Naive thymus-derived CD4-positive, alpha-beta T cell (primary cell): ENCODE results near the gene CDH12. TPM values are rescaled to one million over a fixed set of nuclear protein-coding genes. Genes with fewer than 3 reads are reported as not detected.
"Not testable (repeated sequence)": the region's sequence is repeated elsewhere in the genome, so short reads cannot be mapped to it uniquely, and the experiment has no call there.

ENCODE experiments used
- ATAC-seq: fragments of 150-1000 bp; cut with Tn5 transposase; 2 replicates; pipeline ENCODE4 v1.10.0; 2021; ENCODE audit warnings: mild to moderate bottlenecking, moderate library complexity
- CTCF ChIA-PET: fragments of 350-600 bp; sonication (Branson Sonifier 250); formaldehyde crosslinking; loops from one replicate; lab custom pipeline; 2021; ENCODE audit warnings: antibody characterized with exemption; lab: Charles Lee
- POLR2A ChIA-PET: fragments of 350-600 bp; sonication (Branson Sonifier 250); formaldehyde crosslinking; loops from one replicate; lab custom pipeline; 2021; ENCODE audit warnings: antibody characterized with exemption, inconsistent platforms; lab: Charles Lee
- DNase-seq, 9 donors: peaks; one replicate each; pipeline versions ENCODE4 v3.0.0 to v3.0.0-alpha.2; 2020 to 2022; ENCODE audit warnings: mixed read lengths in 1 of 9
- H3K27ac ChIP-seq: one replicate; pipeline ENCODE4 v1.7.0; 2013; ENCODE audit warnings: mild to moderate bottlenecking, low read depth, low read length, moderate library complexity
- H3K27me3 ChIP-seq, 2 donors: one replicate each; pipeline ENCODE4 v1.7.0; 2013; ENCODE audit warnings: low read length in 2 of 2, mild to moderate bottlenecking in 2 of 2, moderate library complexity in 2 of 2; ENCODE audit not compliant: control insufficient read depth in 2 of 2, insufficient read depth in 2 of 2
- H3K36me3 ChIP-seq, 3 experiments: 1 replicate in 2 of 3; 2 replicates in 1 of 3; pipeline ENCODE4 v1.7.0; 2013; ENCODE audit warnings: low read length in 3 of 3, mild to moderate bottlenecking in 3 of 3, moderate library complexity in 1 of 3; ENCODE audit not compliant: insufficient read depth in 3 of 3, control insufficient read depth in 2 of 3
- H3K4me1 ChIP-seq, 2 donors: one replicate each; pipeline ENCODE4 v1.7.0; 2013; ENCODE audit warnings: low read length in 2 of 2, mild to moderate bottlenecking in 2 of 2, moderate library complexity in 1 of 2; ENCODE audit not compliant: control insufficient read depth in 2 of 2, insufficient read depth in 2 of 2
- H3K4me3 ChIP-seq: 2 replicates; pipeline ENCODE4 v1.7.0; 2013; ENCODE audit warnings: mild to moderate bottlenecking, low read length
- H3K9me3 ChIP-seq, 3 experiments: 1 replicate in 2 of 3; 2 replicates in 1 of 3; pipeline ENCODE4 v1.7.0; 2013; ENCODE audit warnings: low read length in 3 of 3; ENCODE audit not compliant: control insufficient read depth in 2 of 3
- H3K27ac Mint-ChIP-seq, 9 donors: one replicate each; pipeline ENCODE4 v1.8.0; 2020 to 2022; ENCODE audit warnings: mixed read lengths in 9 of 9, mild to moderate bottlenecking in 8 of 9, moderate library complexity in 5 of 9, inconsistent platforms in 2 of 9
- H3K27me3 Mint-ChIP-seq, 5 donors: one replicate each; pipeline ENCODE4 v1.8.0; 2021 to 2022; ENCODE audit warnings: mixed read lengths in 5 of 5, mild to moderate bottlenecking in 1 of 5
- H3K36me3 Mint-ChIP-seq, 5 donors: one replicate each; pipeline ENCODE4 v1.8.0; 2020 to 2022; ENCODE audit warnings: mixed read lengths in 5 of 5, mild to moderate bottlenecking in 3 of 5, inconsistent platforms in 1 of 5
- H3K4me1 Mint-ChIP-seq, 7 donors: one replicate each; pipeline ENCODE4 v1.8.0; 2020 to 2022; ENCODE audit warnings: mixed read lengths in 7 of 7, mild to moderate bottlenecking in 3 of 7, inconsistent platforms in 1 of 7
- H3K4me3 Mint-ChIP-seq, 10 donors: one replicate each; pipeline ENCODE4 v1.8.0; 2020 to 2022; ENCODE audit warnings: mild to moderate bottlenecking in 10 of 10, mixed read lengths in 10 of 10, moderate library complexity in 6 of 10, inconsistent platforms in 2 of 10
- H3K9me3 Mint-ChIP-seq, 11 donors: one replicate each; pipeline ENCODE4 v1.8.0; 2020 to 2022; ENCODE audit warnings: mixed read lengths in 11 of 11, mild to moderate bottlenecking in 4 of 11, inconsistent platforms in 1 of 11, moderate library complexity in 1 of 11
- intact Hi-C, 2 donors: fragments of 100-400 bp; cut with micrococcal nuclease; formaldehyde crosslinking; loops; one replicate each; pipeline ENCODE4 v1.15.1; 2023
- polyA plus RNA-seq, 2 donors: library from polyadenylated mRNA; unstranded; fragments of 300-500 nt; fragmentation: Illumina TruSeq; gene quantifications; one replicate each; pipeline ENCODE4 v1.2.3, GENCODE V29; 2021
- total RNA-seq, 6 experiments: library from RNA in 5 of 6; stranded (reverse) in 5 of 6; gene quantifications; 1 replicate in 5 of 6; 2 replicates in 1 of 6; pipeline ENCODE4 v1.2.3 and lab custom pipeline; 2021 to 2026

The CDH12 gene
- total and polyA plus RNA-seq, 7 experiments from 2014 or later, result not detected

GRCh38 chr5:22780756-22781155 is 72.4 kb downstream of the CDH12 start:
- Mint-ChIP-seq H3K4me3 (no peak overlapping the region), H3K4me1 (no peaks in the 10 kb centered on the region), H3K27me3 (no peaks in the 10 kb centered on the region), H3K9me3 (peaks cover 0 to 12% (median 6%) of the 10 kb centered on the region in 11 donors), H3K36me3 (no peaks in the 10 kb centered on the region), H3K27ac (no peak overlapping the region)
- no peaks in the 10 kb centered on the region for H3K27me3 ChIP-seq
- DNase-seq (no peak), ATAC-seq (no peak)
- H3K27ac ChIP-seq, result no peak overlapping the region
- intact Hi-C loops, result no loop called here
- no peaks in the 10 kb centered on the region for H3K9me3 ChIP-seq
- POLR2A ChIA-PET, result no interaction called here
- H3K36me3 ChIP-seq, result no peaks in the 10 kb centered on the region
- H3K4me3 ChIP-seq, result no peak overlapping the region
- CTCF ChIA-PET, result no interaction called here
- H3K4me1 ChIP-seq, result no peaks in the 10 kb centered on the region

GRCh38 chr5:22779499-22779898 is 73.6 kb downstream of the CDH12 start:
- Mint-ChIP-seq H3K27me3 (no peaks in the 10 kb centered on the region), H3K4me1 (no peaks in the 10 kb centered on the region), H3K4me3 (no peak overlapping the region), H3K9me3 (peaks cover 0 to 13% (median 7%) of the 10 kb centered on the region in 11 donors), H3K27ac (no peak overlapping the region), H3K36me3 (no peaks in the 10 kb centered on the region)
- ATAC-seq, result no peak
- Histone ChIP-seq H3K27ac (no peak overlapping the region), H3K36me3 (no peaks in the 10 kb centered on the region), H3K27me3 (no peaks in the 10 kb centered on the region), H3K4me3 (no peak overlapping the region), H3K9me3 (no peaks in the 10 kb centered on the region), H3K4me1 (no peaks in the 10 kb centered on the region)
- intact Hi-C loops, result no loop called here
- CTCF ChIA-PET, result no interaction called here
- POLR2A ChIA-PET, result no interaction called here
- no peak for DNase-seq

GRCh38 chr5:22776285-22776684 is 76.9 kb downstream of the CDH12 start:
- Histone ChIP-seq H3K9me3 (no peaks in the 10 kb centered on the region), H3K4me1 (no peaks in the 10 kb centered on the region), H3K36me3 (no peaks in the 10 kb centered on the region), H3K27me3 (no peaks in the 10 kb centered on the region), H3K4me3 (no peak overlapping the region), H3K27ac (no peak overlapping the region)
- Mint-ChIP-seq H3K27me3 (no peaks in the 10 kb centered on the region), H3K27ac (no peak overlapping the region), H3K4me3 (no peak overlapping the region), H3K4me1 (no peaks in the 10 kb centered on the region), H3K9me3 (peaks cover under 1 to 17% (median 5%) of the 10 kb centered on the region in 11 donors), H3K36me3 (no peaks in the 10 kb centered on the region)
- intact Hi-C loops, result no loop called here
- no peak for ATAC-seq
- CTCF ChIA-PET, result no interaction called here
- POLR2A ChIA-PET, result no interaction called here
- no peak for DNase-seq

- DNase-seq, H3K4me1 Mint-ChIP-seq, POLR2A ChIA-PET, H3K27ac Mint-ChIP-seq, H3K36me3 Mint-ChIP-seq, H3K27ac ChIP-seq, H3K27me3 Mint-ChIP-seq, intact Hi-C loops, CTCF ChIA-PET, H3K4me1 ChIP-seq, H3K4me3 ChIP-seq, ATAC-seq, H3K27me3 ChIP-seq, H3K36me3 ChIP-seq, H3K9me3 ChIP-seq, H3K4me3 Mint-ChIP-seq: not testable (repeated sequence)
- peaks cover 0 to 17% (median 5%) of the 10 kb centered on the region in 11 donors for H3K9me3 Mint-ChIP-seq
Measured at GRCh38 chr5:22774214-22774613, 78.9 kb downstream of the CDH12 start.

GRCh38 chr5:22764736-22765135 is 88.4 kb downstream of the CDH12 start:
- no peaks in the 10 kb centered on the region for H3K36me3 Mint-ChIP-seq
- DNase-seq, result no peak
- Histone ChIP-seq H3K36me3 (no peaks in the 10 kb centered on the region), H3K4me3 (no peak overlapping the region), H3K27ac (no peak overlapping the region), H3K4me1 (no peaks in the 10 kb centered on the region), H3K27me3 (no peaks in the 10 kb centered on the region), H3K9me3 (peaks cover 0 to 4% (median 0%) of the 10 kb centered on the region in 3 experiments)
- intact Hi-C loops, result no loop called here
- no peaks in the 10 kb centered on the region for H3K4me1 Mint-ChIP-seq
- ChIA-PET POLR2A (no interaction called here), CTCF (no interaction called here)
- peaks cover 0 to 9% (median 1%) of the 10 kb centered on the region in 11 donors for H3K9me3 Mint-ChIP-seq
- H3K27me3 Mint-ChIP-seq, result no peaks in the 10 kb centered on the region
- no peak overlapping the region for H3K4me3 Mint-ChIP-seq
- ATAC-seq, result no peak
- no peak overlapping the region for H3K27ac Mint-ChIP-seq

- no peak overlapping the region for H3K4me3 Mint-ChIP-seq
- H3K27ac ChIP-seq, result no peak overlapping the region
- intact Hi-C loops, result no loop called here
- DNase-seq, result no peak
- H3K27me3 ChIP-seq, result no peaks in the 10 kb centered on the region
- H3K4me1 Mint-ChIP-seq, result no peaks in the 10 kb centered on the region
- ChIA-PET CTCF (no interaction called here), POLR2A (no interaction called here)
- H3K27ac Mint-ChIP-seq, result no peak overlapping the region
- no peaks in the 10 kb centered on the region for H3K4me1 ChIP-seq
- H3K9me3 Mint-ChIP-seq, result peaks cover 2 to 10% (median 4%) of the 10 kb centered on the region in 11 donors
- H3K27me3 Mint-ChIP-seq, result no peaks in the 10 kb centered on the region
- no peak overlapping the region for H3K4me3 ChIP-seq
- H3K36me3 Mint-ChIP-seq, result no peaks in the 10 kb centered on the region
- H3K36me3 ChIP-seq, result no peaks in the 10 kb centered on the region
- no peaks in the 10 kb centered on the region for H3K9me3 ChIP-seq
- no peak for ATAC-seq
Measured at GRCh38 chr5:22757776-22758175, 95.4 kb downstream of the CDH12 start.

- H3K9me3 ChIP-seq, result no peaks in the 10 kb centered on the region
- Mint-ChIP-seq H3K27ac (no peak overlapping the region), H3K27me3 (no peaks in the 10 kb centered on the region), H3K4me3 (no peak overlapping the region), H3K36me3 (no peaks in the 10 kb centered on the region), H3K4me1 (no peaks in the 10 kb centered on the region), H3K9me3 (peaks cover 0 to 26% (median 7%) of the 10 kb centered on the region in 11 donors)
- no peaks in the 10 kb centered on the region for H3K36me3 ChIP-seq
- DNase-seq (no peak), ATAC-seq (no peak)
- intact Hi-C loops, result no loop called here
- no peak overlapping the region for H3K4me3 ChIP-seq
- no peaks in the 10 kb centered on the region for H3K4me1 ChIP-seq
- no peak overlapping the region for H3K27ac ChIP-seq
- ChIA-PET CTCF (no interaction called here), POLR2A (no interaction called here)
- no peaks in the 10 kb centered on the region for H3K27me3 ChIP-seq
Measured at GRCh38 chr5:22754155-22754554, 99.0 kb downstream of the CDH12 start.
